Endothelial cell of umbilical vein (primary cell): ENCODE measurements around the gene TARM1.
"Not testable (repeated sequence)": the region's sequence is repeated elsewhere in the genome, so short reads cannot be mapped to it uniquely, and the experiment has no call there.

ENCODE experiments used
- EZH2 ChIP-seq: IDR thresholded peaks from 2 replicates; pipeline ENCODE4 v1.6.1; 2012; ENCODE audit warnings: borderline replicate concordance, low read depth, mild to moderate bottlenecking, moderate library complexity, low read length, inconsistent platforms; ENCODE audit not compliant: severe bottlenecking
- FOS ChIP-seq: IDR thresholded peaks from 2 replicates; pipeline ENCODE4 v1.6.1; 2011; ENCODE audit warnings: mild to moderate bottlenecking, low read length, moderate library complexity, borderline replicate concordance; ENCODE audit not compliant: insufficient read depth
- GATA2 ChIP-seq: IDR thresholded peaks from 2 replicates; pipeline ENCODE4 v1.7.0; 2011; ENCODE audit warnings: low read depth, mild to moderate bottlenecking, moderate library complexity, mixed read lengths, low read length; ENCODE audit not compliant: insufficient read length, insufficient read depth
- JUN ChIP-seq: IDR thresholded peaks from 2 replicates; pipeline ENCODE4 v1.6.1; 2011; ENCODE audit warnings: borderline replicate concordance, low read depth; ENCODE audit not compliant: insufficient read length, insufficient read depth
- MAX ChIP-seq: IDR thresholded peaks from 2 replicates; pipeline ENCODE4 v1.6.1; 2011; ENCODE audit not compliant: insufficient read depth, insufficient read length
- MYC ChIP-seq: IDR thresholded peaks from one replicate; pipeline ENCODE4 v1.6.1; 2011; ENCODE audit warnings: mild to moderate bottlenecking, low read depth, low read length
- POLR2A ChIP-seq: IDR thresholded peaks from 2 replicates; pipeline ENCODE4 v1.6.1; 2012; ENCODE audit warnings: low read depth, mild to moderate bottlenecking, control low read depth, low read length
- POLR2AphosphoS5 ChIP-seq: IDR thresholded peaks from 2 replicates; pipeline ENCODE4 v1.6.1; 2012; ENCODE audit warnings: low read depth, mild to moderate bottlenecking, control low read depth, low read length, moderate library complexity; ENCODE audit not compliant: insufficient read depth
- TF ChIP-seq, protein P1 (sequence below), 2 donors: IDR thresholded peaks; 1 replicate in 1 of 2; 2 replicates in 1 of 2; pipeline ENCODE4 v1.5.1; 2011; ENCODE audit warnings: low read length in 2 of 2, mild to moderate bottlenecking in 2 of 2, moderate library complexity in 2 of 2, control low read depth in 1 of 2, inconsistent platforms in 1 of 2, low read depth in 1 of 2; ENCODE audit not compliant: insufficient read depth in 1 of 2; ENCODE audit errors: extremely low read depth in 1 of 2

DNA sequence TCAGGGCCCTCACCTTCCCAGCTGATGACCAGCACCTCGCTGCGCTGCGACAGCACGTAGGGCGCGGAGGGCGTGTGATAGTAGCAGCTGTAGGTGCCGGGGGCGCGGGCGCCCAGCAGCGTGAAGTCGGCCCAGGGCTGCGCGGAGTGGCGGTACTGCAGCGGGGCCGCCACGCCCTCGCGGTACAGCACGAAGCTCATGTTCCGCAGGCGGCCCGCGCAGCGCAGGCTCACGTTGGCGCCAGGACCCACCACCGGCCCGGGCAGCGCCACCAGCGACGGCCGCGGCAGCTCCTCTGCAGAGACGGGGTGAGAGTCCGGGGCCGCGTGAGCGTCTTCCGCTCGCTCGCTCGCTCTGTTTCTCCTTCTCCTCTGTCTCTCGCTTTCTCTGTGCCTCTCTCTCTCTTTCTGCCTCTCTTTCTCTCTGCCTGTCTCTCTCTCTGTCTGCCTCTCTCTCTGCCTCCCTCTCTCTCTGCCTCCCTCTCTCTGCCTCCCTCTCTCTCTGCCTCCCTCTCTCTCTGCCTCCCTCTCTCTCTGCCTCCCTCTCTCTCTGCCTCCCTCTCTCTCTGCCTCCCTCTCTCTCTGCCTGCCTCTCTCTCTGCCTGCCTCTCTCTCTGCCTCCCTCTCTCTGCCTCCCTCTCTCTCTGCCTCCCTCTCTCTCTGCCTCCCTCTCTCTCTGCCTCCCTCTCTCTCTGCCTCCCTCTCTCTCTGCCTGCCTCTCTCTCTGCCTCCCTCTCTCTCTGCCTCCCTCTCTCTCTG lies 14.9 kb upstream of the TARM1 start:
- TF ChIP-seq EZH2 (peak; percentile 45), MAX (peak; percentile 32)
- TF ChIP-seq POLR2A, POLR2AphosphoS5, JUN, MYC, FOS, GATA2: not testable (repeated sequence)
- TF ChIP-seq, protein P1, sequence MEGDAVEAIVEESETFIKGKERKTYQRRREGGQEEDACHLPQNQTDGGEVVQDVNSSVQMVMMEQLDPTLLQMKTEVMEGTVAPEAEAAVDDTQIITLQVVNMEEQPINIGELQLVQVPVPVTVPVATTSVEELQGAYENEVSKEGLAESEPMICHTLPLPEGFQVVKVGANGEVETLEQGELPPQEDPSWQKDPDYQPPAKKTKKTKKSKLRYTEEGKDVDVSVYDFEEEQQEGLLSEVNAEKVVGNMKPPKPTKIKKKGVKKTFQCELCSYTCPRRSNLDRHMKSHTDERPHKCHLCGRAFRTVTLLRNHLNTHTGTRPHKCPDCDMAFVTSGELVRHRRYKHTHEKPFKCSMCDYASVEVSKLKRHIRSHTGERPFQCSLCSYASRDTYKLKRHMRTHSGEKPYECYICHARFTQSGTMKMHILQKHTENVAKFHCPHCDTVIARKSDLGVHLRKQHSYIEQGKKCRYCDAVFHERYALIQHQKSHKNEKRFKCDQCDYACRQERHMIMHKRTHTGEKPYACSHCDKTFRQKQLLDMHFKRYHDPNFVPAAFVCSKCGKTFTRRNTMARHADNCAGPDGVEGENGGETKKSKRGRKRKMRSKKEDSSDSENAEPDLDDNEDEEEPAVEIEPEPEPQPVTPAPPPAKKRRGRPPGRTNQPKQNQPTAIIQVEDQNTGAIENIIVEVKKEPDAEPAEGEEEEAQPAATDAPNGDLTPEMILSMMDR (IDR thresholded peaks at IDR 0.05; ENCODE audit: extremely low read depth in 1 of 2, insufficient read depth in 1 of 2, low read depth in 1 of 2, low read length in 2 of 2): not testable (repeated sequence)
